IPS-NIHi7 (cell line): ENCODE data around the gene WDR36.
"Not testable (repeated sequence)": the region's sequence is repeated elsewhere in the genome, so short reads cannot be mapped to it uniquely, and the experiment has no call there.

Experiments
- DNase-seq: peaks from one replicate; pipeline ENCODE4 v3.0.0; 2012; ENCODE audit warnings: mixed read lengths; ENCODE audit errors: extremely low spot score

Gene WDR36

GRCh38 chr5:111135946-111136345, 43.8 kb downstream of the WDR36 start:
- no peak for DNase-seq

- DNase-seq, result no peak
These were observed 45.9 kb downstream of the WDR36 start for GRCh38 chr5:111138096-111138495.

- DNase-seq, result not testable (repeated sequence)
These were observed 49.3 kb downstream of the WDR36 start for GRCh38 chr5:111141471-111141870.

DNA sequence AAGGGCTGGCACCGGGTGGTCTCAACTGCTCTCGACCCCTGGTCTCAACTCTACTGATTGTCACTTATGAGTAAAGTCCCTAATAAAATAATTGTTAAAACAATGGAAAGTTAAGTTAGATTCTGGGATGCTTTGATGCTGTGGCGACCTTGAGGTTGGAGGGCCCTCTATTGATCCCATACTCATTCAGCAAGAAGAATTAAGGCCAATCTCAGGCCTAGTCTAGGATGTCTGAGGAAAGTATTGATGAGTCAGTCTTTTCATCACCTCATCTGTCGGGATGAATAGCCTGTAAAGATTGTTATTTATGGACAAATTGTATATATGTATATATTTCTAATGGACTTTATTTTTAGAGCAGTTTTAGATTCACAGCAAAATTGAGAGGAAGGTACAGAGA, 50.8 kb downstream of the WDR36 start:
- no peak for DNase-seq

DNA sequence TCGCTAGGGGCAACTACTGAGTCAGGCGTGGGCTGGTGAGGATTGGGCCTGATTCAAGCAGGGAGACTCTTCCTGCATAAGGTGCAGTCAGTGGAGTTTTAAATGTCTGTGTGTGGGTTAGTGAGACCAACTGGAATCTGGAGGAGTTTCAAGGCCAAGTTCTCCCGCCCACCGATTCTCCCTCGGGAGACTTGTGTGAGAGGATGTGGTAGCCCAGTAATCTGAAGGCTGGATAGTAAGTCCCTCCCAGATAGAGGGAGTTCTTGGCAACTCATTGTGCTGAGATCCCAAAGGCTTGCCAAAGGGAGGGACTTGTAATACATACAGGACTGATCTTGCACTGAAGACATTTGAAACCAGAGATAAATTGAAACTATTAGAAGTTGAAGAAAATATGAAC, 51.8 kb downstream of the WDR36 start:
- DNase-seq, result no peak

GRCh38 chr5:111144352-111144930, 52.3 kb downstream of the WDR36 start:
- no peak for DNase-seq

DNA sequence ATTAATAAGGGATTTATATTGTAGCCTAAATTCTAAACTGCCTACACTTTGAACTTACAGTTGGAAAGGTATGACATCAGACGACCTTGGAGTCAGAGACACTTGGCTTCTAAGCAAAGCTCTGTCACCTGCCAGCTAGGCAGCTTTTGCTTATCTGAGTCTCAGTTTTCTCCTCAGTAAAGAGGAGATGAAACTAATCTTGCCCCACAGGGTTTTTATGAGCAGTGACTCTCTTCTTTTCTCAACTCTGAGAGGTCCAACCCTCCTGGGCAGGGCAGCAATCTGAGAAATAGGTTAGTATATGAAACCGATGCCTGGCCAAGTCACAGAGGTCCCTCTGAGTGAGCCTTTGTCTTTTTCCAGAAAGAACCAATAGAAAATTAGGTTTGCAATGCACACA, 53.9 kb downstream of the WDR36 start:
- DNase-seq, result no peak

GRCh38 chr5:111147502-111147901, 55.4 kb downstream of the WDR36 start:
- no peak for DNase-seq

- no peak for DNase-seq
These were observed 59.9 kb downstream of the WDR36 start for GRCh38 chr5:111151998-111152397.

GRCh38 chr5:111153483-111153882, 61.3 kb downstream of the WDR36 start:
- DNase-seq, result no peak

DNA sequence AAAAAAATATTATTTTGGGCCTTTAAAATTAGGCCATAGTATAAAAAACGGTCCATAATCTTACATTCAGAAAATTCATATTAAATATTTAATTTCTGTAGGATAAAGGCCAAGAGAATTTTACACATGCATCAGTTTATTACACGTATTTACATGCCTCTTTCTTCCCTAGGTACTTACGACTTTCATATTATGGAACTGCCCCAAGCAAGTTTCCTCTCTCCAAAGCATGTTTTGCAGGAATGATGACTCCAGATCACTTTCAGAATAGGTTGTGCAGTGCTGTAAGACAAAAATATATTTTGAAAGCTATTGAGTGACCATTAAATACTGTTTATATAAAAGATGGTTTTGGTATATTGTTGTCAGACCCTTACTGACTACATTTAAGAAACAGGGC, 61.8 kb downstream of the WDR36 start:
- DNase-seq, result no peak

DNA sequence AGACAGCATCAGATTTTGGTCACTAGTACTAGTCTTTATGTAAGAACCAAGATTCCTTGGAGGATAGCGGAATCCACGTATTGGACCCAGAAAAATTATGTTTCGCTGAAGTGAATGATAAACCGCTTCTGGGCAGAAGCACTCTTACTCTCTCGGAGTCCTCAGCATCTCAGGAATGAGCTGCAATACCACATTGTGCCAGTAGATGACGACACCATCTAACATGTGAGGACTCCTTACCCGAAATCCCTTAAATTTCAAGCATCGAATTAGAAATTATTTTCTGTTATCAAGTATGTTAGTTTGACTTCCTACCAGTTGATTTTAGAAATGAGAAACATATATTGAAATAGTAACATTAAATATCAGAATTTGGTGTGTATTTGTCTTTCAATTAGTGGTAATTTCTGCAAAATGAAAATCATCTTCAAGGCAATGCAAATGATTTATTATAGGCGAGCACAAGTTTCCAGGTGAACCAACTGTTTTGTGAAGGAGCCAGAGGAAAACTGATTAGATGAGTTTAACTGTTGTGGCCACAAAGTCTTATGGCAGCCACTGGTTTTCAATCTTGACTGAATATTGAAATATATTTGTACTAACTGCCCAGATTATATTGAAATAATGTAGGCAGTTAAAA, 66.1 kb downstream of the WDR36 start:
- peak; percentile 65 for DNase-seq

- DNase-seq, result no peak
These were observed 67.7 kb downstream of the WDR36 start for GRCh38 chr5:111159845-111160244.

GRCh38 chr5:111163000-111163399, 70.9 kb downstream of the WDR36 start:
- DNase-seq, result no peak

DNA sequence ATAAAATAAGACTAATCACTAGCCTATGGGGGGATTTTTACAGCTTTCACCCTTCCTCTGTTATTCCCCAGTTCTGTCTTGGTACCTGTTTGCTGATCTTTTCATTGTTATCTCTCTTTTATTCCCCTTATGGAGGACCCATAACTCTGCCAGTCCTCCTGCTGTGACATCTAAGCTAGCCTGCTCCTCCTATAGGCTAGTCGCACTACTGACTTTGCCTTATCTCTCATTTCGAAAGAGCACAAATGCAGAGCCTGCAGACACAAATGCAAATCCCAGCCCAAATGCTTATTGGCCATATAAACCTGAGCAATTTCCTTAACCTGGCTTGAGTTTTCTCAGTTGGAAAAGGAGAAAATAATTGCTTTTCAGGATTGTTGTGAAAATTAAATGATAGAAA, 72.9 kb downstream of the WDR36 start:
- DNase-seq, result peak; percentile 34

- DNase-seq, result no peak
These were observed 75.4 kb downstream of the WDR36 start for GRCh38 chr5:111167551-111167950.

- DNase-seq, result no peak
These were observed 76.5 kb downstream of the WDR36 start for GRCh38 chr5:111168608-111169007.

DNA sequence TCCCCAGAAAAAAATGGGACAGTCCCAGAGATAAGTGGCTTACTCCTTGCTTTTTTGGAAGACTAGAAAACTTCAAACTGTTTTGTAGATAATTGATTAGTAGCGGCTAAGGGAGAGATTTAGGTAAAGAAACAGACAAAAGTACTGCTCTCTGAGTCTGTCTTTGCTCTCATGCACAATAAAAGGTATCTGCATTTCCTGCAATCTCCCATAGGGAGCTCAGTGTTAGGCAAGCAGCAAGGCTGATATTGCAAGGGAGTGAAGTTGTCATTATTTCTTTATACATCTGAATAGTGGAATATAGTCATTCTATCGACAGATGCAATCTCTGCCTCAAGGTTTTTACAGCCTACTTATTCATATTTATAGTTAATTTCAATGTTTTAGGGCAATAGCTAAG, 77.1 kb downstream of the WDR36 start:
- DNase-seq, result no peak

- DNase-seq, result no peak
These were observed 78.1 kb downstream of the WDR36 start for GRCh38 chr5:111170279-111170678.

GRCh38 chr5:111172504-111172903, 80.4 kb downstream of the WDR36 start:
- DNase-seq, result peak; percentile 34

DNA sequence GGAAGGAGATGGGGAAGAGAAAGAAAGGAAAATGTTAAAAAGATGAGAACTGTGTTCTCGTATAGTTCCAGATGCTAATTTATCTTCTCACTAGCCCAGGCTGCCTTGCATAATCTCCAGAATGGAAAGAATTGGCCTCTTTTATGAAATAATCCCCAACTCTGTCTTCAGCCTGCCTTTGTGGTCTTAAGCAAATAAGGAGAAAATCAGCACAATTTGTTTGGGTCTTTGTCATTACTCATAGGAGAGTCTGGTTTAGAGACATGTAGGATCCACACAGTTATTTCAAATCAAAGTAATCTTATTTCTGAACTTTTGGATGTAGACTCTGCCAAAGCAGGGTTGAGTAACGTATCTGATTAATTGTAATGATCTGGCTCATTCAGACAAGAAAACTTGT, 81.3 kb downstream of the WDR36 start:
- DNase-seq, result no peak
